HG03342 (cell line): ENCODE data around the gene RPH3AL.

Experiments
- ATAC-seq: cut with Tn5 transposase; IDR thresholded peaks from one replicate; pipeline ENCODE4 v1.9.1; 2021; ENCODE audit warnings: mild to moderate bottlenecking, moderate library complexity; ENCODE audit not compliant: unreplicated experiment

Gene RPH3AL

DNA sequence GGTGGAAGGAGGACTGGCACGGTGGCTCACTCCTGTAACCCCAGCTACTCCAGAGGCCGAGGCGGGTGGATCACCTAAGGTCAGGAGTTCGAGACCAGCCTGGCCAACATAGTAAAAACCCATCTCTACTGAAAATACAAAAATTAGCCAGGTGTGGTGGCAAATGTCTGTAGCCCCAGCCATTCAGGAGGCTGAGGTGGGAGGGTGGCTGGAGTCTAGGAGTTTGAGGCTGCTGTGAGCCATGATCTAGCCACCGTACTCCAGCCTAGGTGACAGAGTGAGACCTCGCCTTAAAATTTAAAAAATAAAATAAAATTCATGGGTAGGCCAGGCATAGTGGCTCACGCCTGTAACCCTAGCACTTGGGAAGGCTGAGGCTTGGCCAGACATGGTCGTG is 1.2 kb upstream of the RPH3AL start:
- no peak for ATAC-seq

DNA sequence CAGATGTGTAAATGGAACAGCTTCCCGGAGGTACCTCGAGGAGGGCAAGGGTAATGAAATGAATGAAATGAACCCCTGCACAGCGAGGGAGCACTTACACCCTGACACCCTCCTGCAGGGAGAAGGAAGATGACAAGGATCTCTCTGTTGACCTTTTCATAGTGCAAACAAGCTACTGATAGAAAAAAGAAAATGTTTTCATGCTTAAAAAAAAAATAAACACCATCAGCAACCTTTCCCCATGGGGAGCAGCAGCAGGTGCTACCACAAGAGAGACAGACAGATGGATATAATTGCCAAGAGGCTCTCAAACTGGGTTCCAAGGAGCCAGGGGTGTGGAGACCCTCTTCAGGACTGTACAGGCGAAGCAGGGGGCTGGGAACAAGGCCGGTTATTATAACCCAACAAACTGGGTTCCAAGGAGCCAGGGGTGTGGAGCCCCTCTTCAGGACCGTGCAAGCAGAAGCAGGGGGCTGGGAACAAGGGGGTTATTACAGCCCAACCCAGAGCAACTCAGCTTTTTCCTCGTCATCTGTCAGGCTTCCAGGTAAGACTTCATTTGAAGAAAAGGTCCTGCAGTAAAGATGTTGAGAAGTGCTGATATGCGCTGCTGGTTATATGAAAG is 718 bp upstream of the RPH3AL start:
- no peak for ATAC-seq

DNA sequence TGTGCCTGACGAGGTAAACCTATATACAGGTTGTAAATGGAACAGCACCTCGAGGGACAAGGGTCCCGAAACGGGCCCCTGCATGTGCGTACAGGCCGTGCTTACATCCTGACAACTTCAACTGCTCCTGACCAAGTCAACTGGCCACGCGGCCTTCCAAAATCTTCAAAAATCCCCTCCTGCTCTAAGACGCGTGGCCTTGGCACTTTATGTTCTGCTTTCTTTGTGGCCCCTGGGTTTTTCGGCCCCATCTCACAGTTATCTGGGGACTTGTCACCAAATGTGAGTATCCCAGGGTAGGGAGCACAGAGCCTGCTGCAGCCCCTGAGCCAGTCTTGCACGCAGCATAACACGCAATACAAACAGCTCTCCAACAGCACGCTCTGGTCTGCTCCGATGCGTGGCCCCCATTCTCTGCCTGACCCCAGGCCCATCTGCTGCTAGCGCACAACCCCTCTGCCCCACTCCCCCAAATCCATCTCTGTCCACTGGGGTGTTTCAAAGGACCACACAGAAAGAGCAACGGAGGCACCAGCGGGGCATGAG is 659 bp downstream of the RPH3AL start:
- no peak for ATAC-seq

DNA sequence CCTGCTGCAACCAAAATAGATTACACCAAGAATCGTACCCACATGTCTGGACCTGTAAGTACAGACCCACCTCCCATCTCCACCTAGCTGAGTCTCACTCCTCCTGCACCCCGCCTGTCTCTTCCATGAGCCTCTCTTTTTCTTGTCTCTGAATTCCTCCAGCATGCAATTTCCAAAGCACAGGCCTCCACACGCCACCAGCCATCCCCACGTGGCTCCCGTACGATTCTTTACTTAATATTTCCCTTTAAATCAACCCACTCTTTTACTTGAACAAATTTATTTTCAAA is 1.2 kb downstream of the RPH3AL start:
- no peak for ATAC-seq

DNA sequence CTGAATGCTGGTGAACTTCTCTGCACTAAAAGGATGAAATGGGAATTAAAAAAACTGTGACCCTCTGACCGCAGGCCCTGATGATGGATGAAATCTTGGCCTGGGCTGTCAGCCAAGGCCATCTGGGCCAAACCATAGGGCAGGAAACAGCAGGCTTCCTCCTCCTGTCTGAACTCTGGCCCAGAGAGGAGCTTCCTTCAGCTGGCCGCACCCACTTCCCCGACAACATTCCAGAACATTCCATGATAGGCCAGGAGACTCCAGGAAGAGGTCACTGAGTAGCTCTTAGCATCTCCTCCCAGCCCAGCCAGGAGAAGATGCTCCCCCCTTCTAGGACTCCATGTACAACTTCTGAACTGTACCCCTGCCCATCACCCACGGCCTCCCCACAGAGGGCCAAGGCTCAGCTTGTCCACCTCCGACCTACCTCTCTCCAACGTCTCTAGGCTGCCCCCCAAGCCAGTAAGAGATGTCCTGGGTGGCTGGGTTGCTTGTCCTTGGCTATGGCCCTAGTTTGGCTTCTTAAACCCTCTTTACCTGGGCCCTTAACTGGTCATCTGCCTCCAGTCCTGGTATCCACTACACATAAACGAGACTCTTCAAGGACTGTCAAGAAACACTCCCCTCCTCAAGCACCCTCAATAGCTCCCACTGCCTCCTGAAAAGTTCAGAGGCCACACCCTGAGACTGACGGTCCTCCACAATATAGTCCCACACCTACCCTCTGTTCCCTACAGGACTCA is 1.7 kb downstream of the RPH3AL start:
- no peak for ATAC-seq

DNA sequence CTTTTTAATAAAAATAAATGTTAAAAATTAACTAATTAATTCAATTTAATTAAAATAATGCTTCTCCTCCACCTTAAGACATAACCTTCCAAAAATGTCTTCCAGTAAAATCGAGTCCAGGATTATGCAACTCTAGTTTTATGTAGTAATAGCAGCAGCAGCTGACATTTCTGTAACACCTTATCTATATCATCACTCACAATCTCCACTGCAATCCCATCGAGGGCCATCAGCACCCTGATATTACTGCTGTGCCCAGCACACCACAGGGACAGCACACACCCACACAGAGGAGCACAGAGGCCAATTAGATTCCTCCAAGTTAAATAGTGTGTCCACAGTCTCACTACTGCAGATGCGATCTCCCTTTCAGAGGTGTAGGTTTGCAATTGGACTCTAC is 2.9 kb downstream of the RPH3AL start:
- no peak for ATAC-seq

DNA sequence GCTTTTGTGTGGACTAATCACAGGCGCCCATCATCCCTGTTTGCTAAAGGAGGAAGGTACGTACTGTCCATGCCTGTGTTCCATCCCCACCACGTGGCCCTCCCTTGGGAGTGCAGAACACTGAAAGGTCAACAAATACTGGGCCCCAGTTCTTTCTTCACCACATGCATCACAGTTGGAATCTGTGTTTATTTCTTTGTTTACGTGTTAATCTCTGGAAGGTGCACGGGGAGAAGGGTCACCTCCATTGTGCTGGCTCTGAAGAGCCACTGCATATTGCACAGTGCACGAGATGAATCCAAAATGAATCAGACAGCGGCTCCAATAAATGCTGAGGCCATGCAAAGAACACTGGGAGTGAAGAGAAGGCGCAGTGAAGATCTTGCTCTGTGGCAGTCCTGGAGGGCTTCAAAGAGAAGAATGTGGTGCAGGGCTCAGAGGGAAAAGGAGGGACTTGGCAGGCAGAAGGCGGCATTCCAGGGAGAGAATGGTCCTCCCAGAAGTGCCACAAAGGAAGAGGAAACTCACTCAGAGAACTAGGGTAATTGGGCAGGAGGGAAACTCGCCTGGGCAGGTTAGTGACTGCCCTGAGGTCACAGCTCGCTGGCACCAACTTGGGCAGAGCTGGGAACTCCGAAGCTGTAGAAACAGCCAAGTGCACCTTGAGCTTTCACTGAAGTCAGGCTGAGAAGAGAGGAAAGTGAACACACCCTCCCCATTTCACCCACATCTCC is 3.7 kb downstream of the RPH3AL start:
- ATAC-seq = no peak

DNA sequence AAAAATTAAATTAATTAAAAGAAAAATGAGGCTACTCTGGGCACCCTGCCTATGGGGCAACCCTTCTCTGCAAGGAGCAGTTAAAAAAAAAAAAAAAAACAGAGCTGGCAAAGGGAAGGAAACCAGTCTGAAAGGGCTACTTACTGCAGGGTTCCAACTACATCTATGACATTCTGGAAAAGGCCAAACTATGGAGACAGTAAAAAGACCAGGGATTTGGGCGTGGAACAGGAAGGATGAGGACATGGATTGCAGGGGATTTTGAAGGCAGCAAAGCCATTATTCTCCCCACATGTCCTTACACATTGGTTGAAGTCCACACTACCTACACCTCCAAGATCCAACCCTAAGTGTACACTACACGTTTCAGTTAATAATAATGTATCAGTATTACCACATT is 4.6 kb downstream of the RPH3AL start:
- no peak for ATAC-seq

DNA sequence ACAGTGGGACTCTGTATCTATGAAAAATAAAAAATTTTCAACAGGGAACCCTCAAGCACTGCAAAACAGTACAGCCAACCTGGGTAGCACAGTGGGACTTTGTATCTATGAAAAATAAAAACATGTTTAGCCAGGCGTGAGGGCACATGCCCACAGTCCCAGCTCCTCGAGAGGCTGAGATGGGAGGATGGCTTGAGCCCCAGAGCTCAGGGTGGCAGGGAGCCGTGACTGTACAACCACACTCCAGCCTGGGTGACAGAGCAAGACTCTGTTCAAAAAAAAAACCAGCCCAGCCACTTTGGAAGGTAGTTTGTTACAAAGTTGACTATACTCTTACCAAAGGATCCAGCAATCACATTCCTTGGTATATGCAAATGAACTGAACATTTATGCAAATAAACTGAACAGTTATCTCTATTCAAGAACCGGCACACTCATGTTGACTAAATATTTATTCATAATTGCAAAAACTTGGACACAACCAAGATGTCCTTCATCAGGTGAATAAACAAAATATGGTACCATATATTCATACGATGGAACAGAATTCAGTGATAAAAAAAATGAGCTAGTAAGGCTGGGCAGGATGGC is 5.2 kb downstream of the RPH3AL start:
- no peak for ATAC-seq

DNA sequence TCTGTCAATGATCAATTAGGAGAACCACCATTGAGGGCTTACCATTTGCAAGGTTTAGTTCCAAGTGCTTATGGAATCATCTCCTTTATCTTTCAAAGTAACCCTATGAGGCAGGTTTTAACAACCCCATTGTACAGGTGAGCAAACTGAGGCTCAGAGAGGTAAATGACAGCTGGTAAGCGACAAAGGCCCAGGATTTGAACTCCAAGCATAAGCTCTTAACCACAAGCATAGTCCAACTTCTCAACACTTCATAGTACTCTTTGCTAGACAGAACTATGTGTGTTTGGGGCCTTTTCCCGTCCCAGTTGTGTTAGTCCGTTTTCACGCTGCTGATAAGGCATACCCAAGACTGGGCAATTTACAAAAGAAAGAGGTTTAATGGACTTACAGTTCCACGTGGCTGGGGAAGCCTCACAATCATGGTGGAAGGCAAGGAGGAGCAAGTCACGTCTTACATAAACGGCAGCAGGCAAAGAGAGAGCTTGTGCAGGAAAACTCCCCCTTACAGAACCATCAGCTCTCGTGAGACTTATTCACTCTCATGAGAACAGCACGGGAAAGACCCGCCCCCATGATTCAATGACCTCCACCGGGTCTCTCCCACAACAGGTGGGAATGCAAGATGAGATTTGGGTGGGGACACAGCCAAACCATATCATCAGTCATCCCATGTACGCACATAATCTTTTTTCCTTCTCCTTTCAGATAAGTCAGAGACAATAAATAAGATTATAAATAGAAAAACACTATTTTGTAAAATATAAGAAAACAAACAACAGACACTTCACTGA is 6.4 kb downstream of the RPH3AL start:
- no peak for ATAC-seq

DNA sequence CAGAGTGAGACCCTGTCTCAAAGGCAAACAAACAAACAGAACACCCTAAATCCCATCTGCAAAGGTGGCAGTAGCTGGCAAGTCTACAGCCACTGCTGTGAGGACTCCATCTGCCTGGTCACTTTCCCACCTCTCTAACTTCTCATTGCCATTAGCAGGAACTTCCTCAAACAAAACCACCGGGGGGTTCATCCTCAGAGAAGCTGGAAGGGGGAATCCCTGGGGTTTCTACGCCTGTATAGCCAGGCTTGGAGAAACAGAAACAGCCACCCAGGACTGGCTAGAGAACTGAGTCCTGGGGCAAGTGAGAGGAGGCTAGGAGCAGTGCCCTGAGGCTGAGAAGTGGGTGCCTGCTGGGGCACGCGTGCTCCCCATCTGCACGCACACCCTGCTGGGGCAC is 7.3 kb downstream of the RPH3AL start:
- ATAC-seq = no peak

DNA sequence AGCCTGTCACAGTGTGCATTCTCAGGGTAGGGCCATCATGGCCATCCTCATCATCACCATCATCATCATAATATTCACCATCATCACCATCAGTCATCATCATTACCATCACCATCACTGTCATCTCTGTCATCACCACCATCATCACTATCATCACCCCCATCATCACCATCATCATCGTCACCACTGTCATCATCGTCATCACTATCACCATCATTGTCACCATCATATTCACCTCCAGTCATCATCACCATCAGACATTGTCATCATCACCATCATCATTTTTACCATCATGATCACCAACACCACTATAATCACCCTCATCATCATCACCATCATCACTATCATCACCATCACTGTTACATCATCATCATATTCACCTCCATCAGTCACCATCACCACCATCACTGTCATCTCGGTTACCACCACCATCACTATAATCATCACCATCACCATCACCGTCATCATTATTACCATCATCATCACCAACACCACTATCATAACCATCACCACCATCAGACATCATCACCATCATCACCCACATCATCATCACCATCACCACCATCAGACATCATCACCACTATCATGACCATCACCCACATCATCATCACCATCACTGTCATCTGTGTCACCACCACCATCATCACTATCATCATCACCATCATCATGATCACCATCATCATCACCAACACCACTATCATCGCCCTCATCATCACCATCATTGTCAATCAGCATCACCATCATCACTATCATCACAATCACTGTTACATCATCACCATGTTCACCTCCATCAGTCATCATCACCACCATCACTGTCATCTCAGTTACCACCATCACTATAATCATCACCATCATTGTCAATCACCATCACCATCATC is 8.5 kb downstream of the RPH3AL start:
- ATAC-seq = no peak

DNA sequence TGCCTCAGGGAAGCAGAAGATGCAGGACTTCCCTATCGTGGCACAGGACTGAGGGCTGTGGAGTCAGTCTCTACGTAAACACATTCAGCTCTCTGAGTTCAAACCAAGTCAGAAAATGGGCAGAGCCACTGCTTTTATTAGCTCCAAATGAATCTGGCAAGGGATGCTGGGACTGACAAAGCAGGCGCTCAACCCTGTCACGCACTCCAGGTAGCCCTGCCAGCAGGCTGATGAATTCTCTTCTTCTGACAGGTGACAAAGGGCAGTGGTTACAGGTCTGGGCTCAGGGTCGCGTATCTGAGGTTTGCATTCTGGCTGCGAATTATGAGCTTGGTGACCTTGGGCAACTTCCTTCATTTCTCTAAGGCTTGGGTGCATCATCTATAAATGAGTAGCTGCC is 9.4 kb downstream of the RPH3AL start:
- no peak for ATAC-seq

DNA sequence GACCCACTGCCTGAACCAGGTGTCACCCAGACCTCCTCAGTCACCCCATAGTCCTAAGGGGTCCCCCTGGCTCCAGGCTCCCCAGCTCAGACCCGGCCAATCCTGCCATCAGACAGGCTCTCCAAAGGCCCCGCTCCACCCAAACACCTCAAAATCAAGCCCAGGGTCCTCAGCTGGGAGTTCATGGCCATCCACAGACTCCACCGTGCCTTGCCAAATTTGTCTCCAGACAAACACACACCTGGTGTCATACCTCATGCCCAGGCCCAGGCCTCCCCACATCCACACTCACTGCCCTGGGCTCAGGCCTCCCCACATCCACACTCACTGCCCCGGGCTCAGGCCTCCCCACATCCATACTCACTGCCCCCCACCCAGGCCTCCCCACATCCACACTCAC is 12.5 kb downstream of the RPH3AL start:
- ATAC-seq = no peak

DNA sequence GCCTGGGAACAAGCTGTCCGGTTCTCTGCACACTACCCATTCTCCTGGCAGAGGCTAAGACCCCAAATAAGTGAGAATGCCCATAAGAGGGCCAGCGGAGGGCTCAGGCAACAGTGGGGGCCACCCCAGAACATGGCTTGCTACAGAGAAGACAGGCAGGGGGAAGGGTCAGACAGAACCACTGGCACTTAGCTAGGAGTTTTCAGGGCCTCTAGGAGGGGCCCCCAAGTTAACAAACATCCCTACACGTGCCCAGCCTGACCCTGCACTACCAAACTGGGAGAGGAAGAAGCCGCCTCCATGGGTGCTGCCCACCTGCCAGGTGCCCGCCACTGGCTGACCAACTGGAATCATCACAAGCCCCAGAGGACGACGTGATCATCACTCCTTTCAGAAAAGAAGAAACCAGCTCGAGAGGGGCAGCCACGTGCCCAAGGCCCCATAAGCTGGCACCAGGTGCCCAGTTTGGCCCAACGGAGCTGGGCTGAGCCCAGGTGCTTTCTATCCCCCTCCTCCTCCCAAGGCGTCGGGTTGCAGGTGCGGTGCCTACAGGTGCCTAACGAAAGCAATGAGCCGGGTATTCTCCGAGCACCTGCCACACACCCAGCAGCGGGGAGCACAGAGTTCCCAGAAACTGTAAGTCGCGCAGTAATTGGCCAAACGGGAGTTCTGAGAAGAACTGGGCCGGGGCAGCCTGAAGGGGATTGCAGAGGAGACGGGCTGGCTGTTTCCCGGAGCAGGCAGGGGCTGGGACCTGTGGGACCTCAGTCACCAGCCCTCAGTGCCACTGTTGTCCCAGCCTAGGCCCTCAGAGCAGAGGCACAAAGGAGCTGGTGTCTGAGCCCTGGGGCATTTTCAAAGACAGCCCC is 13.2 kb downstream of the RPH3AL start:
- no peak for ATAC-seq

DNA sequence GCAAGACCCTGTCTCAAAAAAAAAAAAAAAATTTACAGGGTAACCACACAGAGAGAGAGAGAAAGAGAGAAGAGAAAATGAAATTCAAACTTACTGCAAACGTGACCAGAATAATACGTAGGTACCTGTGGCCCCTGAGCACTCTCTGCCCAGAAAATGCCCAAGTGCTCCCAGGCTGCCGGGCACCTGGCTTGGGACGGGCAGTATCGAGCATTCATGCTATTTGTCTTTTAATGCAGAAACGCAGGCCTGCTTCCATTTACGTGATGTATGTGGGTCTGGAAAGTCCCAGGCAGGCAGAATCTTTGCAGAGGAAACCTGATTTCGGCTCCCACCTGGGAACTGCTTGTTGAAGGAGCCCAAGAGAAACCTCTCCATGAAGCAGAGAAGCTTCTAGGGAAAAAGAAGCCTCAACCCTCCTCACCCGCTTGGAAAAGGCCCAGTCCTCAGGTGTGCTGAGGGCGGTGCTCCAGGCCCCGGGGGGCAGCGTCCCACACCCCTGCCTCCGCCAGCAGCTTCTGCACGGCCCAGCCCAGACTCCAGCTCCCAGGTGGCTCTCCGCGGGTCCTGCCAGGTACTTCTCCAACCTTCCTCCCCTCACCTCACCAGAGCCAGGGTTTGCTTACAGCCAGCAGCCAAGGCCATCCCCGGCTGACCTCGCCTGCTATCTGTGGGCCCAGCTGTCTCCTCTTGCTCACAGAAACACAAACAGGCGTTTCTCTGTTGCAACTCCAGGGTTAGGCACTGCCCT is 14.0 kb downstream of the RPH3AL start:
- no peak for ATAC-seq

DNA sequence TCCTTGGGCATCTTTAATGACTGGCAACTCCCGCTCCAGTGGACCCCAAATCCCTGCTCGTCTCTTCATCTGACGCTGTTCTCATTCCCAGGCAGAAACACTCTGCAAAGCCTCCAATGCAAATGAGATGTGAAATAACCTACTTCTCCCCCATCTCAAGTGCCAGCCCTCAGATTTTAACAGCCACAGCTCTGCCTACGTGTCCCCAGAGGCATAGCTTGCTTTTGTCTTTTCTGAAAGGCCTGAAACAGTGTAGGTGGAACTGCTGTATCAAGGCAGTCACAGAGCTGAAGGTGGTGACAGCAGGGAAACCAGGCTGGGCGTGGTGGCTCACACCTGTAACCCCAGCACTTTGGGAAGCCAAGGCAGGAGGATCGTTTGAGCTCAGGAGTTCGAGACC is 14.7 kb downstream of the RPH3AL start:
- no peak for ATAC-seq

DNA sequence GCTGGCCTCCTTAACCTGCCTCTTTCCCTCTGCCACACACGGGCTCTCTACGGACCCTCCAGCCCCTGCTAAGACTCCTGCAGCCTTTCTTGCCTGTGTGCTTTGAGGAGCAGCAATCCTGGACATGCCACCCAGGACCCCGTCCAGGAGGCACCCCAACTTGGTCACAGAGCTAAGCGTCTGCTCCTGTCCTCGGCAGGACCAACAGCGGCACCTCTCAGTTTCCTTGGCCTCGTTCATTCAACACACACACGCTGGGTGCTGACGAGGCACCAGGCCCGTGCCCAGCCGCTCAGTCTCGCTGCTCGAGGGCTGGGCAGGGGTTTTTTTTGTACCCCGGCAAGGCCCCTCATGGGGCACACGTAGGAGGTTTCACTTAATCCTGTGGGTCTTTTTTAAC is 15.2 kb downstream of the RPH3AL start:
- no peak for ATAC-seq
